ENCODE measurements around the gene LRRIQ4.

Gene LRRIQ4

DNA sequence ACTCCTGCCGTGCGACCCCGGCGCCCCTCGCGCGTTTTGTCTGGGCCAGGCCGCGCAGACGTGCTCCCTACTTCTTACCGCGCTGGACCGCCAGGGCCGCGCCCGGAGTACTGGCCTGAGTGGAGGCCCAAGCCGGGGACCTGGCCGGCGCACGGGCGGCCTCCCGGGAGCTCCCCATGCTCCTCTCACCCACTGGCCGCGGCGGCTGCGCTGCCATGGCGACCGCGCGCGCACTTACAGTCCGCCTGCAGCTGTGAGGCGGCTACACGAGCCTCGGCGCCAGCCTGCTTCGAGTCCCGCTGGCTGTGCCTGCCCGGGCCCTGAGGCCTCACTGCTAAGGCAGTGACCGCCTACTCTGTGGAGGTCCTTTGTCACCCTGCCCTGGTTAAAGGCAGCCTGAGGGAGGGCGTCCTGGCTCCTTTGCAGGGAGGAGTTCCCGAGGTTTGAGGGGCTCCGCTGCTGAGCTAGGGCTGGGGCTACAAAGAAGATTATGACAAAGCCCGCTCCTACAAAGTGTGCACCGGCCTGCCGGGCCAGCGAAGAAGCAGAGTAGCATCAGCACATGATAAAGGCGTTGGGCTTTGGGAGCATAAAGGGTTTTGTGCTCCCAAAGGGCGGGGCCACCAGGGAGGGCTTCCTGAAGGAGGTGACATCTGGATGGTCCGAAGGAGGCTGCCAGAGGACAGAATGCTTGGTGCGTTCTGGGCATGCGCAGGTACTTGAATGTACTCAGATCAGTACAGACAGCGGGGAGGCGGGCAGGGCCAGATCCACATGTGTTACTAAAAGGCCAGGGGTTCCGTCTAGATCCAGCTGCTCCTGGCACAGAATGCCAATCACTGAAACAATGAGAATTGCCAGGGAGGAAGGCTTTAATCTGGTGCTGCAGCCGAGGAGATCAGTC lies at the start of gene LRRIQ4, which contains the start of gene LRRC34:
LRRIQ4 (plus strand) TSS at position 539 of the 904 bp plus-strand sequence. CDS start 9,052 bp downstream, outside the sequence.
LRRC34 (minus strand) TSS at position 573 of the 904 bp plus-strand sequence; CDS start at position 217, 356 bp downstream.
- no peak for FAIRE-seq

- FAIRE-seq, result no peak
Measured at GRCh38 chr3:169764312-169764881, 48.3 kb upstream of the LRRIQ4 start.

DNA sequence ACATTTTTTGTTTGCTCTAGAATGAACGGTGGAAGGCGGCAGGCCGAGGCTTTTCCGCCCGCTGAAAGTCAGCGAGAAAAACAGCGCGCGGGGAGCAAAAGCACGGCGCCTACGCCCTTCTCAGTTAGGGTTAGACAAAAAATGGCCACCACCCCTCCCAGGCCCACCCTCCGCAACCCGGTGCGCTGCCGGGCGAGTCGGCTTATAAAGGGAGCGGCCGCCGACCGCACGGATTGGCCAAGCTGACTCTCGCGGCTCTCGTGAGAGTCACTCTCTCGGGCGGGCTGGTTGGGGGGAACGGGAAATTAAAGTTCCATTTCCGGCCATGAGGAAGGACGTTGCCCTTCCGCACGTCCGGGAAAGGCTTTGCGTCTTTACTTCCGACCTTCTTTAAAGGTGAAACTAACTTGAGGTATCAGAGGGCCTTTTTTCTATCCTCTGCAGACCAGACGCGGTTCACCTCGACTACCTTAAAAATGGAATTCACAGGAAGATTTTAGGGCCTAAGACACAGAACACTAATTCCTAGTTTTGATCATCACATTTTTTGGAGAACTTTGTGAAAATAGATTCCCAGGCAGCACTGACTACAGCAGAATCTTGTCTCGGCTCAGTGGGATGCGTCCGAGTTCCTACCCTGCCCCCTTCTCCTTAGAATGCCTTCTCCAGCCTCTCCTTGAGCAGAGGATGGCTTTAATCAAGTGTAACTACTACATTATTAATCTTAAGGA lies 47.6 kb upstream of the LRRIQ4 start, which contains the start of gene TERC:
TERC (minus strand) TSS at position 179 of the 731 bp plus-strand sequence.
- FAIRE-seq, result no peak

- FAIRE-seq, result no peak
Measured at GRCh38 chr3:169769287-169770181, 43.1 kb upstream of the LRRIQ4 start, which contains the start of gene ACTRT3. Gene ACTRT3 (minus strand): TSS chr3:169769561. CDS start chr3:169769520, 41 bp downstream.

DNA sequence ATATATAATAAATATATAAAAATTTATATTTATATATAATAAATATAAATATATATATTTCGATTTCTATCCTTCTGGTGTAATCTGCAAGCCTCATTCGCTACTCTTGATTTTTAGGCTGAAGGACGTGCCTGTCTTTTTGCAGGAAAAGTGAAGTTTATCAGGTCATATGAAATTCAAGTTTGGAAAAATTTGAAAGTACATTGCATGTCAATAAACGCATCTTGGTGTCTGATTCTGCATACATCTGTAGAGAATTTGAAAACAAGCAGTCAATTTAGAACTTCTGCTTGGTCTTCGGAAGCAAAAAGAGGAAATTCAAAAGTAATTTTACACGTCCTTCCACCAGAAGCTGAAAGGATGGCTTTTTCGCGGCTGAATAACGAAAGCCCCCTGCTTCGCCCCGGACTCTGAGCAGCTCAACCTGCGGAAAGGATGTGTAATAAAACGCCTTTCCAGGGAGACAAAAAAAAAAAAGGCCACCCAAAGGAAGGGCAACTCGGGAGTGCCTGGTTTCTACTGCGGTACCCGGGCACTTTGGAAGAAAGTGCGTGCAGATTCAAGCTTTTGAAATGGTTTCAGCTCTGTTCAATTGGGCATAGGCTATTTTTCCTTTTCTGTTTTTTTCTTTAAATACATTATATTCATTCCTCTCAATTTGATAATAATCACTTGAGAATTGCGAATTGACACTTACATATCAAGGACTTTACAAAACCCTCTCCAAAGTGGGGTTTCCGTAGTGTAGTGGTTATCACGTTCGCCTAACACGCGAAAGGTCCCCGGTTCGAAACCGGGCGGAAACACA lies 41.0 kb upstream of the LRRIQ4 start:
- FAIRE-seq, result no peak

- no peak for FAIRE-seq
Measured at GRCh38 chr3:169772305-169772896, 40.3 kb upstream of the LRRIQ4 start.

DNA sequence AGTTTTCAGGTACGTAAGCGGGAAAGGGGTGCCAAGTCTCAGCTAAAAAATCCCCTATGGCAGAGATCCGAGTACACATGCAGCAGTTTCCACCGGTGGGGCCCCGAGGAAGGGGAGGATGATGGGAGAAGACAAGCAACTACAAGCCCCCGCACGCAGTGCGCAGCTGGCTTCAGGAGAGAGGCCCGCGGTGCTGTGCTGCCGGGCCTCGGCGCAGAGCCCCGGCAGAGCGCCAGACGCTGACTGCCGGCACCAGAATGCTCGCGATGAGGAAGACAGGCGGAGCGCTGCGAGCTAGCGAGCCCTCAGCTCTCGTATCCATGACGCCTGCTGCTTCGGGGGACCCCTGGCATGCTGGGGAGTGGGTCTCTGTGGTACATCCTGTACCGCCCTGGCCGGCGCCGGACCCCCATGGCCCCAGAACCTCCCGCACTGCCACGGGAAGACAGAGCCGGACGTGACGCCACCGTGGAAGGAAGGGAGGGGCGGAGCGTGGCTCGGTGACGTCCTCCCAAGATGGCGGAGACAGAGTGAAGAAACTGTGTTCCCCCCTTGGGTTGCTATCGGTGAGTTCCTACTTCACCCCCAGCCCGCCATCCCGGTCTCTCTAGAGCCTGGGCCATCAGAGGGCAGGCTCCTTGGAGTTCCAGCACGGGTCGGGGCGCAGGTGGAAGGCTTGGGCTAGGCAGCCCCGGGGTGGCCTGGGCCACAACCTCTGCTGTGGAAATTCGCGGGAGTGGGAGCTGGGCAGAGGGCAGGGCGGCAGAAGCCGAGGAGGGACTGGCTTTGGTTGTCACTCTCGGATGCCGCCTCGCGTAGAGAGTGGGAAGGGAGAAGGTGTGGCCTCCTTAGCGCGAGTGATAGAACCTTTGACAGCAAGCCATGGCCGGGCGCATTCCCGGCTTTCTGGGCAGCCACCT lies 39.5 kb upstream of the LRRIQ4 start, which contains the start of gene MYNN:
MYNN (plus strand) TSS at position 500 of the 920 bp plus-strand sequence. CDS start 900 bp downstream, outside the sequence.
- no peak for FAIRE-seq

DNA sequence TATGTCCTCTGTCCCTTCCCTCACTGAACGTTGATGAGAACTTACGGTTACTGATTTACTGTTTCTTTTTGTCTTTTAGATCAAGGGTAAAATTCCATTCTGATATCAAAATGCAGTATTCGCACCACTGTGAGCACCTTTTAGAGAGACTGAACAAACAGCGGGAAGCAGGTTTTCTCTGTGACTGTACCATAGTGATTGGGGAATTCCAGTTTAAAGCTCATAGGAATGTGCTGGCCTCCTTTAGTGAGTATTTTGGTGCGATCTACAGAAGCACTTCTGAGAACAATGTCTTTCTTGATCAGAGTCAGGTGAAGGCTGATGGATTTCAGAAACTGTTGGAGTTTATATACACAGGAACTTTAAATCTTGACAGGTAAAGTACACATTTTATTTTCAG lies 38.5 kb upstream of the LRRIQ4 start:
- FAIRE-seq, result no peak

DNA sequence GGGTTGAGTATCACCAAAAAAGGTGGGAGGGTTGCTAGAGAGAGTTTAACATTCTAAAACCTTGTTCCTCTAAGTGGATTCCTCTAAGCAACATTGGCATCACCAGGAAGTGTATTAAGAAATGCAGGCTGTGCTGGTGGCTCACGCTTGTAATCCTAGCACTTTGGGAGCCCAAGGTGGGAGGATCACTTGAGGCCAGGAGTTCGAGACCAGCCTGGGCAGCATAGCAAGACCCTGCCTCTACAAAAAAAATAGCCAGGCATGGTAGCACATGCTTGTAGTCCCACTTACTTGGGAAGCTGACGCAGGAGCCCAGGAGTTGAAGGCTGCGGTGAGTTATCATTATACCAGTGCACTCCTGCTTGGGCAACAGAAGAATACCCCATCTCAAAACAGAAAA lies 34.8 kb upstream of the LRRIQ4 start:
- no peak for FAIRE-seq

GRCh38 chr3:169780742-169781141 lies 31.9 kb upstream of the LRRIQ4 start:
- no peak for FAIRE-seq

- no peak for FAIRE-seq
Measured at GRCh38 chr3:169781209-169781855, 31.3 kb upstream of the LRRIQ4 start.

GRCh38 chr3:169787120-169787519 lies 25.6 kb upstream of the LRRIQ4 start:
- FAIRE-seq, result no peak

GRCh38 chr3:169787791-169788190 lies 24.9 kb upstream of the LRRIQ4 start:
- no peak for FAIRE-seq

DNA sequence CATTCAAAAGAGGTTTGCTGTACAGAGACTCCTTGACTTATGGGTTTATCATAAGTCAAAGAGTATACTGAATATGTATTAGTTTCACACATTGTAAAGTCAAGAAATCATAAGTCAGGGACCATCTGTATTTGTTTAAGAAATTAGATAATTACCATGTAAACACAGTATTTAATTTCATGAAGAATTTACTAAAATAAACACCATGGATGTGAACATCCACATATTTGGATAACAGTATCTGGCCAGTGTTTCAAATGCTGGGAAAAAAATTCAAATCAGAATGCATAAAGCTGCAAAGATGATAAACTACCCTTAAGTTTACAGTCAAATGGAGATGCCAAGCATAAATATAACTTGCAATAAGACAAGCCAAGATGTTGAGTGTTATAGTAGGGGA lies 22.5 kb upstream of the LRRIQ4 start:
- FAIRE-seq, result no peak

GRCh38 chr3:169790687-169791429 lies 21.8 kb upstream of the LRRIQ4 start:
- no peak for FAIRE-seq

GRCh38 chr3:169792359-169792758 lies 20.3 kb upstream of the LRRIQ4 start:
- FAIRE-seq, result no peak

- no peak for FAIRE-seq
Measured at GRCh38 chr3:169804681-169805080, 8.0 kb upstream of the LRRIQ4 start.

DNA sequence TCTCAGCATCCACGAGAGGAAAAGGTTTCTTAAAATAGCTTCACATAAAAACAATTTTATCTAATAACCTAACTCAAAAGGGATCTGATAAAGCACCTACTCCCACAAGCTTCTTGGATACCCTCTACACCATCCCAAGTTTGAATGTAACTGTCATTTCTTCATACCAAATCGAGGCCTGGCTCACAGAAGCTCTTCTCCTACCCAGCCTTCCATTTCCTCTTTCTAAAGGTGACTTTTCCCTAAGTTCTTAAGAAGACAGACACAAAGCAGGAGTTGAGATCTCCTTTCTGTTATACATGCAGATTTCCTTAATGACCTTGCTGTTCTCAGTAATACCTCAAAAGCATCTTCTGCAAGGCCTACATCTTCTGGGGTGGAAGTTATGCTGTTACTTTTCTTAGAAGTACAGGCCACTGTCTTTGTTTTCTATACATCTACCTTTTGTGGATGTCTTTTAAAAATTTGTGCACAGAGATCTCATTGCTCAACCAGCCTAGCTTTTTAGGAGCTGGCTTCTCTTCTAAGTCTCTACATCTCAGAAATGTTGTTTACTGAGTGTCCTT lies 3.4 kb upstream of the LRRIQ4 start:
- FAIRE-seq, result no peak
